GM19395 (cell line): Measurements from ENCODE around the gene DEFB108B.
"Not testable (repeated sequence)": the region's sequence is repeated elsewhere in the genome, so short reads cannot be mapped to it uniquely, and the experiment has no call there.

Experiments
- ATAC-seq: cut with Tn5 transposase; IDR thresholded peaks from one replicate; pipeline ENCODE4 v1.9.1; 2021; ENCODE audit warnings: mild to moderate bottlenecking, moderate library complexity; ENCODE audit not compliant: unreplicated experiment

The DEFB108B gene

GRCh38 chr11:71813481-71814355 is 19.3 kb upstream of the DEFB108B start:
- ATAC-seq, result not testable (repeated sequence)

- ATAC-seq, result not testable (repeated sequence)
Measured at GRCh38 chr11:71821539-71821938, 11.5 kb upstream of the DEFB108B start.

- not testable (repeated sequence) for ATAC-seq
Measured at GRCh38 chr11:71829247-71829646, 3.8 kb upstream of the DEFB108B start.

GRCh38 chr11:71829686-71830085 is 3.3 kb upstream of the DEFB108B start:
- not testable (repeated sequence) for ATAC-seq

GRCh38 chr11:71842720-71843119 is 9.7 kb downstream of the DEFB108B start:
- ATAC-seq, result not testable (repeated sequence)

- not testable (repeated sequence) for ATAC-seq
Measured at GRCh38 chr11:71843355-71843754, 10.4 kb downstream of the DEFB108B start.

DNA sequence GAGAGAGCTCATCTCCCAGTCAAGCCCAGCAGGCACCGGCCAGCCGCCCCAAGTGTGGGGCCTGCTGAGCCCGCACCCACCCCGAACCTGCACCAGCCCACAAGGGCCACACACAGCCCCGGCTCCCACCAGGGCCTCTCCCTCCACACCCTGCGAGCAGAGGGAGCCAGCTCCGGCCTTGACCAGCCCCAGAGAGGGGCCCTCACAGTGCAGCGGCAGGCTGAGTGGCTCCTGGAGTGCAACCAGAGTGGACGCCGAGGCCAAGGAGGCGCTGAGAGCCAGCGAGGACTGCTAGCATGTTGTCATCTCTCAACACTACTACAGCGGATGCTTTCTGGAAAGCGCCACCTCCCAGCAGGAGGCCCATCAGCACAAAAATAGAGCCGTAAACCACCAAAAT is 10.9 kb downstream of the DEFB108B start:
- no peak for ATAC-seq

DNA sequence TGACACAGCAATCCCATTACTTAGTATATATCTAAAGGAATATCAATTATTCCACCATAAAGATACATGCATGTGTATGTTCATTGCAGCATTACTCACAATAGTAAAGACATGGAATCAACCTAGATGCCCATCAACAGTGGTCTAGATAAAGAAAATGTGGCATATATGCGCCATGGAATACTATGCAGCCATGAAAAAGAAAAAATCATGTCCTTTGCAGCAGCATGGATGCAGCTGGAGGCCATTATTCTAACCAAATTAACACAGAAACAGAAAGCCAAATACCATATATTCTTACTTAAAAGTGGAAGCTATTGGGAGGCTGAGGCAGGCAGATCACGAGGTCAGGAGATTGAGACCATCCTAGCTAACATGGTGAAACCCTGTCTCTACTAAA is 20.9 kb downstream of the DEFB108B start:
- ATAC-seq, result not testable (repeated sequence)

DNA sequence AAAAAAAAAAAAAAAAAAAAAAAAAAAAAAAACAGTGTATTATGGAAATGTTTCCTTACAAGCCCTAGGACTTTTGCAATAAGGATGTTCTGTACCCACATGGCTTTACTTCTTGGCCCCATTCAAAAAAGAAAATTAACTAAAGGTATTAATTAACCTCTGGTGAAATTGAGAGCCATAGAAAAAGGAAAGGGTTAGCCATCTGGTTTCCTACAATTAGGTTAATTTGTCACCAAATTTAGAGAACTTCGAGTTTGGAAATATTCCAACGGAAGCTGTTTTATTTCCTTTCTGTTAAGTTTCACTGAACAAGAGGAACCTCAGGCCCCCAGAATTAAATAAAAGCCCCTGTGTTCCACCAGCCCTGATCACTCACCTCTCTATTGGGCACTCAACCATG is 22.9 kb downstream of the DEFB108B start:
- not testable (repeated sequence) for ATAC-seq

DNA sequence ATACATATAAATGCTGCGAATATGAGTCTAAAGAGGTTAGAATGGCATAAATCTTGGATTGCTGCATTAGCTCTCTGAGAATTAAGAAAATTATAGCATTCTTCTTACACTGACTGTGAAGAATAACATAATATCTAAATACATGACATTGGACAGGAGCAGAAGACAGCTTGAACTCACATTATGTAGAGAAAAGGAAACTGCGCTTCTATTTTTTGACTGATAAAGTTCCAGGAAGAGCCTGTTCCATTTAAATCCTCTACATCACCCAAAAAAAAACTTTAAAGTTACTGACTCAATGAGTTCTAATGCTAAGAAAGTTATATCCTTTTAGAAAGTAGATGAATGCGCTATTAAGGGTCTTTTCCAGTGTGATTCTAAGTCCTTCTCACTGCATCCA is 27.8 kb downstream of the DEFB108B start:
- not testable (repeated sequence) for ATAC-seq

DNA sequence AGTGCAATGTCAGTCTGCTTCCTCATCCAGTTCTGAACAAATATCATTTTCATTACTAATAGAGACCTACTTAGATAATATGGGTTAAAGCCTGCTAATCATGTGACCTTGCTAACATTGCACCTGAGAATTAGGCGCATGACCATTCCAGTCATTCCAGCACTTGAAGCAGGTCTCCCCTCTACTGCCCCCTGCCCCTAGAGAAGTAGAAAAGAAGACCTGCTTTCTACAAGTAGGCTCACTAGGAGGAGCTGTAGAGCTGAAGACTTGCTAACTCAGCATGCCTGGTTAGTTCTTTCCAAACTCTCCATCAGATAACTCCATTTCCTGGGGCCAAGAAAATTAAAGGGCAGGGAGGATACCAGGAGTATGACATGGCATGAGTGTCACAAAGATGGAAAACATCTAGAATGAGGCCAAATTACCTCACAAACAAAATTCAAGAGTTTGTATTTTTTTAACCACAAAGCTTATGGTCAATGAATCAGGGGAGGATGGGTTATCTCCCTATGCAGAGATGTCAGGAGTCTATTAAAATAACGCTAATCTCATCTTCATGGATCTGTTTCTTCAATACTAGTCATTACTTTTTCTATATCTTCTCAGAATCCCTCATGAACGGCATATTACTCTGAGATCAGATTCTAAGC is 31.1 kb downstream of the DEFB108B start:
- ATAC-seq, result not testable (repeated sequence)

DNA sequence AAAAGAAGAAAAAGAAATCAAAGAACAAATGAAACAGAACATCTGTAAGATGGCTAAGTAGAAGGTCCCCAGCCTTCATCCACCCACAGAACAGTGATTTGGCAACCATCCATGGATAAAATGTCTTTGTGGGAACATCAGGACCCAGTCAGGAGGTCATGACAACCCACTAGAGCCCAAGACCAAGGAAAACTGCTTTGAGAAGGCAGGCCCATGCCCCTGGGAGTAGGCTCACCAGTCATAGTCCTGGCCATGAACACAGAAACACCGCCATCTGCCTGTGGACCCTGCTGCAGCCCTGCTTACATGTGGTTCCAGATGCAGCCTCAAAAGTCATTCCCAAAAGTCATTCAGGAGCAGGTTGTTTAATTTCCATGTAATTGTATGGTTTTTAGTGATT is 34.2 kb downstream of the DEFB108B start:
- ATAC-seq, result not testable (repeated sequence)

GRCh38 chr11:71869931-71870330 is 36.9 kb downstream of the DEFB108B start:
- not testable (repeated sequence) for ATAC-seq

- not testable (repeated sequence) for ATAC-seq
Measured at GRCh38 chr11:71870661-71871060, 37.7 kb downstream of the DEFB108B start.

- not testable (repeated sequence) for ATAC-seq
Measured at GRCh38 chr11:71876262-71876661, 43.3 kb downstream of the DEFB108B start.

GRCh38 chr11:71878059-71878458 is 45.1 kb downstream of the DEFB108B start, which contains the start of gene DEFB131B:
Gene DEFB131B, plus strand, starts transcription at chr11:71878453. Its CDS starts 0 bp downstream, at chr11:71878453.
- ATAC-seq, result not testable (repeated sequence)

GRCh38 chr11:71885806-71886205 is 52.8 kb downstream of the DEFB108B start:
- ATAC-seq, result not testable (repeated sequence)
